ENCODE data around the gene PTPN22.
A peak's percentile ranks its signal among the peaks of the same experiment; 100 is the strongest.

The PTPN22 gene

GRCh38 chr1:113811156-113811887, 60.2 kb downstream of the PTPN22 start:
- peak overlapping the region; percentile 89 for H3K4me3 ChIP-seq (ENCODE audit: low read depth, low read length)
- ChIA-PET CTCF (interaction anchor here (1.0 to 3.3 kb wide), 2 partner anchors 24 to 152 kb away, joined by 3 to 11 read pairs; no protein-coding TSS in a partner anchor), POLR2A (interaction anchor here (1.2 to 1.8 kb wide), 3 partner anchors 18 to 93 kb away, joined by 3 to 8 read pairs (median 4); partner anchors contain the start of genes AP4B1 and DCLRE1B)
- no peak for DNase-seq (ENCODE audit: low read depth, low spot score)
- TF ChIP-seq CTCF (IDR thresholded peaks at IDR 0.05; ENCODE audit: insufficient read depth, low read length, missing control alignments), result no peak

GRCh38 chr1:113809670-113810602, 61.6 kb downstream of the PTPN22 start:
- peak overlapping the region; percentile 89 for H3K4me3 ChIP-seq (ENCODE audit: low read depth, low read length)
- DNase-seq (ENCODE audit: low read depth, low spot score), result no peak
- no peak for TF ChIP-seq CTCF (IDR thresholded peaks at IDR 0.05; ENCODE audit: insufficient read depth, low read length, missing control alignments)
- ChIA-PET POLR2A (interaction anchor here (0.7 kb wide), 1 partner anchor 94 kb away, joined by 3 read pairs; the partner anchor contains the start of gene AP4B1), CTCF (no interaction called here)

GRCh38 chr1:113808450-113809195, 62.9 kb downstream of the PTPN22 start:
- no peak overlapping the region for H3K4me3 ChIP-seq (ENCODE audit: low read depth, low read length)
- POLR2A ChIA-PET, result no interaction called here
- CTCF ChIA-PET, result no interaction called here
- TF ChIP-seq CTCF (IDR thresholded peaks at IDR 0.05; ENCODE audit: insufficient read depth, low read length, missing control alignments), result no peak
- DNase-seq (ENCODE audit: low read depth, low spot score), result no peak

- H3K4me3 ChIP-seq (ENCODE audit: low read depth, low read length), result no peak overlapping the region
- no peak for DNase-seq (ENCODE audit: low read depth, low spot score)
- CTCF ChIA-PET, result no interaction called here
- POLR2A ChIA-PET, result no interaction called here
- TF ChIP-seq CTCF (IDR thresholded peaks at IDR 0.05; ENCODE audit: insufficient read depth, low read length, missing control alignments), result no peak
Measured at GRCh38 chr1:113805639-113806038, 65.9 kb downstream of the PTPN22 start.

- CTCF ChIA-PET, result no interaction called here
- H3K4me3 ChIP-seq (ENCODE audit: low read depth, low read length), result no peak overlapping the region
- POLR2A ChIA-PET, result no interaction called here
- DNase-seq (ENCODE audit: low read depth, low spot score), result no peak
- TF ChIP-seq CTCF (IDR thresholded peaks at IDR 0.05; ENCODE audit: insufficient read depth, low read length, missing control alignments), result no peak
Measured at GRCh38 chr1:113805256-113805531, 66.3 kb downstream of the PTPN22 start.

Measured in AG04449 (cell line).